GM18909 (cell line): ENCODE results near the gene LBHD1.
"Not testable (repeated sequence)": the region's sequence is repeated elsewhere in the genome, so short reads cannot be mapped to it uniquely, and the experiment has no call there.

ENCODE experiments used
- ATAC-seq: cut with Tn5 transposase; IDR thresholded peaks from one replicate; pipeline ENCODE4 v1.9.1; 2021; ENCODE audit warnings: mild to moderate bottlenecking; ENCODE audit not compliant: unreplicated experiment, poor library complexity

LBHD1 gene

GRCh38 chr11:62665599-62666258, 6.3 kb downstream of the LBHD1 start:
- ATAC-seq = peak; percentile 3

- peak; percentile 87 for ATAC-seq
Measured at GRCh38 chr11:62665075-62665598, 6.9 kb downstream of the LBHD1 start, which contains the start of the genes C11orf98 and CSKMT. C11orf98 (minus strand) TSS chr11:62665210; CDS start chr11:62665169, 41 bp downstream. CSKMT (plus strand) TSS chr11:62665312; CDS start chr11:62665880, 568 bp downstream.

- peak; percentile 35 for ATAC-seq
Measured at GRCh38 chr11:62664405-62665074, 7.5 kb downstream of the LBHD1 start.

- no peak for ATAC-seq
Measured at GRCh38 chr11:62656796-62657429, 15.2 kb downstream of the LBHD1 start.

- no peak for ATAC-seq
Measured at GRCh38 chr11:62654297-62654696, 17.8 kb downstream of the LBHD1 start.

GRCh38 chr11:62652161-62653006, 19.7 kb downstream of the LBHD1 start:
- ATAC-seq = peak; percentile 2

- not testable (repeated sequence) for ATAC-seq
Measured at GRCh38 chr11:62650283-62650682, 21.8 kb downstream of the LBHD1 start.

- no peak for ATAC-seq
Measured at GRCh38 chr11:62649486-62649885, 22.6 kb downstream of the LBHD1 start.

GRCh38 chr11:62648967-62649364, 23.1 kb downstream of the LBHD1 start:
- no peak for ATAC-seq

GRCh38 chr11:62648185-62648966, 23.7 kb downstream of the LBHD1 start:
- no peak for ATAC-seq

GRCh38 chr11:62647609-62648005, 24.5 kb downstream of the LBHD1 start:
- no peak for ATAC-seq

- ATAC-seq = no peak
Measured at GRCh38 chr11:62646825-62647608, 25.1 kb downstream of the LBHD1 start.

- peak; percentile 96 for ATAC-seq
Measured at GRCh38 chr11:62645946-62646824, 25.9 kb downstream of the LBHD1 start, which contains the start of gene GANAB. GANAB (minus strand) TSS chr11:62646613; CDS start chr11:62646599, 14 bp downstream.

- no peak for ATAC-seq
Measured at GRCh38 chr11:62645671-62645945, 26.5 kb downstream of the LBHD1 start.

GRCh38 chr11:62644220-62644619, 27.8 kb downstream of the LBHD1 start:
- no peak for ATAC-seq

GRCh38 chr11:62632492-62632891, 39.6 kb downstream of the LBHD1 start:
- no peak for ATAC-seq

GRCh38 chr11:62627713-62628112, 44.4 kb downstream of the LBHD1 start:
- ATAC-seq = no peak
